CD4-positive, CD25-positive, alpha-beta regulatory T cell (primary cell): ENCODE data around the gene CHI3L2. TPM values are rescaled to one million over a fixed set of nuclear protein-coding genes. Genes with fewer than 3 reads are reported as not detected.
A peak's percentile ranks its signal among the peaks of the same experiment; 100 is the strongest.

Source experiments
- ATAC-seq, 2 donors: fragments of 150-1000 bp; cut with Tn5 transposase; one replicate each; pipeline ENCODE4 v1.10.0; 2021; ENCODE audit warnings: low read depth in 2 of 2, moderate number of reproducible peaks in 2 of 2, moderate library complexity in 1 of 2
- DNase-seq, 3 donors: peaks; one replicate each; pipeline versions ENCODE4 v3.0.0 to v3.0.0-alpha.2; 2012 to 2022; ENCODE audit warnings: mixed read lengths in 1 of 3
- H3K27ac ChIP-seq: one replicate; pipeline ENCODE4 v1.7.0; 2013; ENCODE audit warnings: mild to moderate bottlenecking, low read length; ENCODE audit not compliant: insufficient read depth, poor library complexity, severe bottlenecking
- H3K27me3 ChIP-seq: one replicate; pipeline ENCODE4 v1.7.0; 2013; ENCODE audit warnings: low read length; ENCODE audit not compliant: control insufficient read depth, insufficient read depth
- H3K36me3 ChIP-seq: one replicate; pipeline ENCODE4 v1.7.0; 2013; ENCODE audit warnings: mild to moderate bottlenecking, low read length, moderate library complexity; ENCODE audit not compliant: control insufficient read depth, insufficient read depth
- H3K4me1 ChIP-seq: 2 replicates; pipeline ENCODE4 v1.7.0; 2013; ENCODE audit warnings: mild to moderate bottlenecking, low read length; ENCODE audit not compliant: insufficient read depth, control insufficient read depth, poor library complexity, severe bottlenecking
- H3K4me3 ChIP-seq: one replicate; pipeline ENCODE4 v1.7.0; 2013; ENCODE audit warnings: low read depth, mild to moderate bottlenecking, low read length, moderate library complexity
- H3K9me3 ChIP-seq, 2 experiments: 1 replicate in 1 of 2; 2 replicates in 1 of 2; pipeline ENCODE4 v1.7.0; 2013; ENCODE audit warnings: low read length in 2 of 2, mild to moderate bottlenecking in 1 of 2, moderate library complexity in 1 of 2; ENCODE audit not compliant: control insufficient read depth in 2 of 2
- H3K27ac Mint-ChIP-seq, 3 donors: one replicate each; pipeline ENCODE4 v1.8.0; 2020 to 2022; ENCODE audit warnings: mild to moderate bottlenecking in 3 of 3, mixed read lengths in 3 of 3, moderate library complexity in 2 of 3
- H3K27me3 Mint-ChIP-seq: one replicate; pipeline ENCODE4 v1.8.0; 2022; ENCODE audit warnings: mild to moderate bottlenecking, mixed read lengths
- H3K36me3 Mint-ChIP-seq: one replicate; pipeline ENCODE4 v1.8.0; 2020; ENCODE audit warnings: mixed read lengths
- H3K4me1 Mint-ChIP-seq, 4 donors: one replicate each; pipeline ENCODE4 v1.8.0; 2020 to 2022; ENCODE audit warnings: mixed read lengths in 4 of 4, mild to moderate bottlenecking in 1 of 4
- H3K4me3 Mint-ChIP-seq, 4 donors: one replicate each; pipeline ENCODE4 v1.8.0; 2020 to 2022; ENCODE audit warnings: mild to moderate bottlenecking in 4 of 4, mixed read lengths in 4 of 4, moderate library complexity in 3 of 4
- H3K9me3 Mint-ChIP-seq, 7 donors: one replicate each; pipeline ENCODE4 v1.8.0; 2020 to 2022; ENCODE audit warnings: mixed read lengths in 7 of 7, mild to moderate bottlenecking in 3 of 7, moderate library complexity in 2 of 7
- polyA plus RNA-seq, 4 donors: library from polyadenylated mRNA; unstranded; fragments of 300-500 nt; fragmentation: Illumina TruSeq; gene quantifications; one replicate each; pipeline ENCODE4 v1.2.3, GENCODE V29; 2021
- total RNA-seq: library from RNA; stranded (reverse); gene quantifications from one replicate; pipeline ENCODE4 v1.2.3, GENCODE V29; 2022

Gene CHI3L2
- total and polyA plus RNA-seq, 5 donors from 2014 or later = 5.0 to 15.8 (median 9.7) TPM

DNA sequence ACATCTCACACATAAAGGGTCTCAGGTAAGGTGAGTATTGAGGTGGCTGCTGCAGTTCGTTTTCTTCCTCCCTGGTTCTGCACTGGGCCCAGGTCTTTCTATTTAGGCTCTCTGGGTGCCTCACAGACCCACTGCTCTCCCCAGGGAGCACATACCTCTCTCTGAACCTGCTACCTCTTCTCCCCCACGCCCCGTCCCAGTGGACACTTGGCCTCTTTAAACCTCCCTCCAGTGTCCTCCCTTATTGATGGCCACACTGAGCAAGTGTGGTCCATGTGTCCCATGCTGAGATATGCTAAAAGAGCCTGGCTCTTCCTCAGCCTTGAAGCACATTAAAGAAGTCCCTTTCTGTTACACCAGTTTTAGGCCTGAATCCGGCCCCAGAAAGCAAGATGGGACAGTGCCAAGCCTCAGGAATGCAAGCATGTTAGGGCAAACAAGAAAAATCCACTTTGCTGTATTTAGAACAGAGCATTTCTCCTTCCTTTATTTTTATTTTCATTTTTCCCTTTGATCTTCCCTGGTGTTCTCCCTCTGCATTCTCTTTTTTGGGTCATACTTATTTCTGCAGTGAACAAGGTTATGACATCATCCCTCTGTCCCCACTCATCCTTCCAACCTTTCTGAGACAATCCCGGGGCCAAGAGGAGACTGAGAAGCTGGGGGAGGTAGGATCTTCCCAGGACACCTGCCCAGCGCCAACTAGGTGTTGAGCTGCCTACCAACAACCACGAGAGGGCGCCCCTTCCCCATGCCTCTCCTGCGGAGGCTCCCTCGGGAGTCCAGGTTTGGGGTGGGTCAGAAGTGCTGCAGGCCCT lies 5.0 kb upstream of the CHI3L2 start:
- Histone ChIP-seq H3K4me1 (peaks cover 92% of the 10 kb centered on the region), H3K9me3 (no peaks in the 10 kb centered on the region), H3K36me3 (no peaks in the 10 kb centered on the region), H3K27ac (peak overlapping the region; percentile 85), H3K27me3 (no peaks in the 10 kb centered on the region), H3K4me3 (peak overlapping the region; percentile 79)
- no peaks in the 10 kb centered on the region for H3K36me3 Mint-ChIP-seq
- H3K27ac Mint-ChIP-seq = peak overlapping the region; percentile 93 to 98 (median 95)
- peaks cover 0 to 7% (median 0%) of the 10 kb centered on the region in 7 donors for H3K9me3 Mint-ChIP-seq
- peak overlapping the region; percentile 81 to 89 (median 85) for H3K4me3 Mint-ChIP-seq
- peak; percentile 41 to 49 for ATAC-seq
- H3K4me1 Mint-ChIP-seq = peaks cover 45 to 96% (median 79%) of the 10 kb centered on the region in 4 donors
- DNase-seq = peak; percentile 55 to 73 (median 63)
- H3K27me3 Mint-ChIP-seq = no peaks in the 10 kb centered on the region

DNA sequence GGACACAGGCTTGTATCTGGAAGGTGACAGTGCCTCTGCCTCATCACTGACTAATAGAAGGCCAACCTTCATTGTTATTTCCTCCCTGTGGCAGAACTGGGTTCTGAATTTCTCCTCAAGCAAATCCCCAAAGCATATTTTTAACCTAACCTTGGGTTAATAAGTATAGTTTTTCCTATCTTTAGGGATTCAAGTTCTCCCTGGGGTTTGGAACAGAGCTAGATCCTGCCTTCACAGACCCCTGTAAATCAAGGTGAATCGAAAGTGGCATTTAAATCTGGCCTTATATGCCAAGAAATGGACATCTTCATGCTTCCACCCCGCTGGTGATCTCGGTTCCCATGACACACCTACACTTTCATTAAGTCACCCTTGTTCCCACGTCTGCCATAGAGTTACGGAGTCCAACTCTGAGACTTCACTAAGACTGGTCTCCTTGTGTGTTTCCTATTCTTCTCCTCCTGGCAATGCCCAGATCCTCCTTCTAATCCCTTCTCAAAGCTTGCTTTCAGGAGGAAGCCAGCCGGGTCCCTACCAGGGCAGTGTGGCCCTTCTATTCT lies 4.3 kb upstream of the CHI3L2 start:
- H3K4me1 Mint-ChIP-seq = peaks cover 50 to 96% (median 79%) of the 10 kb centered on the region in 4 donors

DNA sequence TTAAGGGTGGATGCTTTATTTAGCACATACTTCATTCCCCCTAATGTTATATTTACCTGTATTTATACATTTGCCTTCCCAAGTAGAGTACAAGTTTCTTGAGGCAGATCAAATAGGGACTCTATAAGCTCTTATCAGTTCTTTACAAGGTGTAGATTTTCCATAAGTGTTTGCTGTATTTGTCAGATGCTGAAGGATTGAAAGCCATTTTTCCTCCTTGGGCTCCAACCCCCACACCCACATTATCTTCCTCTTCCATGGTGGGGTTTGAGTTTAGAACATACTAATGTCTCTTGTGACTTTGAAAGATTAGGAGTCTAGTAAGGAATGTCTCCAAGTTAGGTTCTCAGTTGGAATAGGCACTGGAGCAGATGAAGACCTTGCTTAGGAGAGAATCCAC lies 2.4 kb upstream of the CHI3L2 start:
- H3K4me1 Mint-ChIP-seq = peaks cover 39 to 94% (median 72%) of the 10 kb centered on the region in 4 donors
- H3K27ac Mint-ChIP-seq = peak overlapping the region; percentile 84 to 98 (median 96)
- Histone ChIP-seq H3K9me3 (no peaks in the 10 kb centered on the region), H3K4me3 (peak overlapping the region; percentile 79), H3K27ac (peak overlapping the region; percentile 68), H3K27me3 (no peaks in the 10 kb centered on the region), H3K36me3 (no peaks in the 10 kb centered on the region), H3K4me1 (peaks cover 85% of the 10 kb centered on the region)
- no peak for ATAC-seq
- no peaks in the 10 kb centered on the region for H3K36me3 Mint-ChIP-seq
- peak overlapping the region; percentile 81 to 89 (median 84) for H3K4me3 Mint-ChIP-seq
- no peak for DNase-seq
- H3K9me3 Mint-ChIP-seq = peaks cover 0 to 2% (median 0%) of the 10 kb centered on the region in 7 donors
- no peaks in the 10 kb centered on the region for H3K27me3 Mint-ChIP-seq

More for the DNA sequence above, 4.3 kb upstream of the CHI3L2 start:
- Histone ChIP-seq H3K4me1 (peaks cover 92% of the 10 kb centered on the region), H3K9me3 (no peaks in the 10 kb centered on the region), H3K36me3 (no peaks in the 10 kb centered on the region), H3K4me3 (no peak overlapping the region), H3K27me3 (no peaks in the 10 kb centered on the region), H3K27ac (peak overlapping the region; percentile 85)
- Mint-ChIP-seq H3K36me3 (no peaks in the 10 kb centered on the region), H3K27me3 (no peaks in the 10 kb centered on the region), H3K27ac (peak overlapping the region; percentile 93 to 98 (median 95)), H3K9me3 (peaks cover 0 to 2% (median 0%) of the 10 kb centered on the region in 7 donors), H3K4me3 (peak overlapping the region; percentile 48 to 89 (median 82))
- ATAC-seq (no peak), DNase-seq (no peak)

DNA sequence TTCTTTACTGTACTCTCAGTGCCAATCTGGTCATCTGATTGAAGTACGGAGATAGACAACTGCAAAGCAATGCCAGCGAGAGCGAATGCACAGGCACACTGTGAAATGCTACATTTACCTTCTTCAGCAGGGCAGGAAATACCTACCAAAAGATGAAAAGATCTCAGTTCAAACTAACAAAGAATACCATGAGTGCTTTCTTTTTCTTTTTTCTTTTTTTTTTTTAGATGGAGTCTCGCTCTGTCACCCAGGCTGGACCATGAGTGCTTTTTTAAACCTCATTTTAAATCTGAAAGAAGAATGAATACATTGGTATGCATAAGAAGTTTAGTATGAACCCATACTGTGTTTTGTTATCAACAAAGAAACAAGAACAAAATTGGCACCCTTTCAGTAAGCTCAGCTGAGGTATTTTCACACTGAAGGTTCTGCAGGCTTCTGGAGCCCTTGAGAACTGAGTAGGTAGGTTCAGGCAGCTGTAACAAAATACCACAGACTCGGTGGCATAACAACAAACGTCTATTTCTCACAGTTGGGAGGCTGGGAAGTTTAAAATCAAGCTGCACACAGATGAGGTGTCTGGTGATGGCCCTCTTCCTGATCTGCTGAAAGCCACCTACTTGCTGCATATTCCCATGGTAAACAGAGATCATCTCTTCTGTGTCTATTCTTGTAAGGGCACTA lies 1.7 kb upstream of the CHI3L2 start:
- Histone ChIP-seq H3K27ac (peak overlapping the region; percentile 68), H3K4me3 (peak overlapping the region; percentile 79), H3K4me1 (peaks cover 80% of the 10 kb centered on the region), H3K27me3 (no peaks in the 10 kb centered on the region), H3K9me3 (no peaks in the 10 kb centered on the region), H3K36me3 (no peaks in the 10 kb centered on the region)
- Mint-ChIP-seq H3K27ac (peak overlapping the region; percentile 84 to 98 (median 96)), H3K27me3 (no peaks in the 10 kb centered on the region), H3K36me3 (peaks cover 4% of the 10 kb centered on the region), H3K4me3 (peak overlapping the region; percentile 81 to 89 (median 84)), H3K9me3 (peaks cover 0 to 2% (median 0%) of the 10 kb centered on the region in 7 donors), H3K4me1 (peaks cover 43 to 92% (median 68%) of the 10 kb centered on the region in 4 donors)
- ATAC-seq (peak; percentile 63 to 66), DNase-seq (peak in 2 of 3 donors; percentile 62 to 72)

DNA sequence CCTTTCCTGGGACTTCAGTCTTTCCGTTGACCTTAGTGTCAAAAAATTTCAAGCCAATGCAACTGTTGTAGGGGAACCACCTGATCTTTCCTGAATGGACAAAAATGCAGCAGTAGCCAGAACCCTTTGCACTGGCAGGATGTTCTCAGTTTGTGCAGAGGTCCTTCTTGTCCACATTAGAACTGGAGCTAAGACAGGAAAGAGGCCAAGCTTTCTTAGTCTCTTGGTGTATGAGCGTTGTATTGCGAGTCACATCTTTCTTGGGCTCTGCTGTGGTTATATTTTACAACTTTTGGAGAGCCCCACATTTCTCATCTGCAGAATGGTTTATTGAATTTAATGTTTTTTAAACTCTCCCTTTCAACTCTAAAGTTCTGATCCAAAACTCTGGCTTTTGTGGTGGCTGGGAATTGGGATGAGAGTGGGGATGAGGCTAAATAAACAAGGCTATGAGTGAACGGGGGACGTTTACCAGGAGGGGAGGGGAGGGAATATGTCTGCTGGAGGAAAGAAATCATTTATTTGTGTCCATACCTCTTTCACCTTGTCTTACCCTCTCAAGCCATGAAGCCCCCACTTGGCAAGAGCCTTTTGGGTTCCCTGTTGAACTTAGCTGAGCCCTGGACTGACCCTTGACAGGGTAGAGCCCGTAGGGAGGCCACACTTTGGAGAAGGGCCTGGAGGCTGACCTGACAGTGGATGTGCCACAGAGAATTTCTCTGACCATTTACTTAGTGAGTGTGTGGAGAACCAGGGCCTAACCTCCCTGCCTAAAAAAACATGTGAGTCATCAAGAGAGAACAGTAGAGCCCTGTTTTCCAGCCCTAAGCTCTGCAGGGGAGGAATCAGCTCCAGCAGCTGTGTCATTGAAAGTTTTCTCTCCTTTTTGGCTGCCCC lies 586 bp downstream of the CHI3L2 start:
- peaks cover 0 to 2% (median 0%) of the 10 kb centered on the region in 7 donors for H3K9me3 Mint-ChIP-seq
- Histone ChIP-seq H3K27me3 (no peaks in the 10 kb centered on the region), H3K4me3 (no peak overlapping the region), H3K4me1 (peaks cover 58% of the 10 kb centered on the region), H3K27ac (no peak overlapping the region), H3K9me3 (no peaks in the 10 kb centered on the region), H3K36me3 (no peaks in the 10 kb centered on the region)
- peaks cover 4% of the 10 kb centered on the region for H3K36me3 Mint-ChIP-seq
- H3K4me1 Mint-ChIP-seq = peaks cover 33 to 77% (median 51%) of the 10 kb centered on the region in 4 donors
- DNase-seq (peak in 1 of 3 donors; percentile 28), ATAC-seq (no peak)
- no peaks in the 10 kb centered on the region for H3K27me3 Mint-ChIP-seq
- H3K4me3 Mint-ChIP-seq = peak overlapping the region; percentile 11 to 74 (median 40)
- H3K27ac Mint-ChIP-seq = peak overlapping the region; percentile 86 to 96 (median 91)

DNA sequence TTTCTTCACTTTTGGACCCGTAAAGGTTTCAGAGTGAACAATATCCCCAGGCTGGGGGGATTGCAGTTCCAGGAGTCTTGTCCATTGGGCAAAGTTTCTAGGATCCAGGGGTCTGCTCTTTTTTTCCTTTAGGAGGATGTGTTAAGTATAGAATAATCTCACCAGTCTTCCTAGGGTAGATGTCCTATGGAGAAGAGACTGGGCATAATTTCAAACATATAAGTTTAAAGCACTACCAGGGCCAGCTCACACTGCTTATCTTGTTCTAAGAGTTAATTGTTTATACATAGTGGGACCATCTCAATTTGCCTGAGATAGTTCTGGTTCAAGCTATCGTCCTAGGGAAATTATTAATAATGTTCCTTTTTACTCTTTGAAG lies 1.2 kb downstream of the CHI3L2 start:
- H3K36me3 ChIP-seq = no peaks in the 10 kb centered on the region
- Mint-ChIP-seq H3K27ac (peak overlapping the region in 2 of 3 donors; percentile 86 to 91), H3K4me3 (peak overlapping the region in 3 of 4 donors; percentile 10 to 74 (median 28)), H3K36me3 (peaks cover 4% of the 10 kb centered on the region), H3K9me3 (peaks cover 0 to 2% (median 0%) of the 10 kb centered on the region in 7 donors), H3K27me3 (no peaks in the 10 kb centered on the region), H3K4me1 (peaks cover 33 to 71% (median 46%) of the 10 kb centered on the region in 4 donors)
- ATAC-seq (no peak), DNase-seq (no peak)
- H3K27ac ChIP-seq = no peak overlapping the region
- H3K4me3 ChIP-seq = no peak overlapping the region
- no peaks in the 10 kb centered on the region for H3K9me3 ChIP-seq
- no peaks in the 10 kb centered on the region for H3K27me3 ChIP-seq
- peaks cover 52% of the 10 kb centered on the region for H3K4me1 ChIP-seq

DNA sequence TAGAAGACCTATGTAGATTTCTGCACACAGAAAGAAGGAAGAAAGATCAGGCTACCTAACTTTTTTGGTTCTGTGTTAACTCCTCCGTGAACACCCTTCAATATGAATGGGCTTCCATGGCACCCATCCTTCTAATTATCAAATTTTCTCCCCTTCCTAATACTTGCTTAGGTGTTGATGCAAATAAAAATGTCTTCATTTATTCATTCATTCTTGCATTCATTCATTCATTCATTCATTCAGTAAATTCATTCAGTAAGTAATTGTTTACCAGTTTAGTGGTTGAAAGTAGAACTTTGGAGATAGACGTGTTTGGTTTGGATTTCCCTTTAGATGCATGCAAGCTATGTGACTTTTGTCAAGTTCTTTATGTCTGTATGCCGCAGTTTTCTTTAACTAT lies 4.6 kb downstream of the CHI3L2 start:
- Mint-ChIP-seq H3K4me1 (peaks cover 12 to 49% (median 24%) of the 10 kb centered on the region in 4 donors), H3K9me3 (peaks cover 0 to 2% (median 0%) of the 10 kb centered on the region in 7 donors), H3K27me3 (no peaks in the 10 kb centered on the region), H3K4me3 (no peak overlapping the region), H3K36me3 (peaks cover 16% of the 10 kb centered on the region), H3K27ac (no peak overlapping the region)
- Histone ChIP-seq H3K9me3 (no peaks in the 10 kb centered on the region), H3K4me1 (peaks cover 25% of the 10 kb centered on the region), H3K27ac (no peak overlapping the region), H3K27me3 (no peaks in the 10 kb centered on the region), H3K36me3 (no peaks in the 10 kb centered on the region), H3K4me3 (no peak overlapping the region)
- ATAC-seq (no peak), DNase-seq (no peak)
